Fibroblast of peridontal ligament (primary cell): Measurements from ENCODE around the gene PDSS2.
A peak's percentile ranks its signal among the peaks of the same experiment; 100 is the strongest.
"Not testable (repeated sequence)": the region's sequence is repeated elsewhere in the genome, so short reads cannot be mapped to it uniquely, and the experiment has no call there.

ENCODE experiments used
- DNase-seq: peaks from one replicate; pipeline ENCODE4 v3.0.0-alpha.2; 2010; ENCODE audit errors: extremely low read depth

The PDSS2 gene

DNA sequence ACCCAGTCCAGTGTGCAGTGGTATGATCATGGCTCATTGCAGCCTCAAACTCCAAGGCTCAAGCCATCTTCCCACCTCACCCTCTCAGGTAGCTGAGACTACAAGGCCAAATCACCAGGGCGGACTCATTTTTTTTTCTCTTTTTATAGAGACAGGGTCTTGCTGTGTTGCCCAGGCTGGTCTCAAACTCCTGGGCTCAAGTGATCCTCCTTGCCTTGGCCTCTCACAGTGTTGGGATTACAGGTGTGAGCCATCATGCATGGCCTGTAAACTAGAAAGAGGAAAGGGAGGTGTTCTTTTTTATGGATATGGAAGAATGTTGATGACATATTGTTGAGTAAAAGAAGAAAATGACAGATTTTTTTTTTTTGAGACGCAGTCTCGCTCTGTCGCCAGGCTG, 339.0 kb downstream of the PDSS2 start:
- DNase-seq = no peak

DNA sequence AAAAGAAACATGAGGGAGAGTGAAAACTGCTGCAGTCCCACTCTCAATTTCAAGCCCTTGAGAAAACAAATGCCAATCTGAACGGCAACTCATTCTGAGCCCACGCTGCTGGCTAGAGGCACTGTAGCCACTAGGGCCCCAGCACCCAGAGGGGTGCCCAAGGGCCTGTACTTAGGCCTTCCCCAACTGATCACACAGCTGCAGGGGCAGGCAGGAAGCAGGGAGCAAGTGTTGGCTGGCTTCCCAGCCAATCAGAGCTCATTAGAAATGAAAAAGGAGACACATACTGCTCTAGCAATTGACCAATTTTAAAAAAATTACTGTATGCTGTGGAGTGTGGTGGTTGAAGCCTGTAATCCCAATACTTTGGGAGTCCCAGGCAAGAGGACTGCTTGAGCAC, 340.4 kb downstream of the PDSS2 start:
- no peak for DNase-seq

DNA sequence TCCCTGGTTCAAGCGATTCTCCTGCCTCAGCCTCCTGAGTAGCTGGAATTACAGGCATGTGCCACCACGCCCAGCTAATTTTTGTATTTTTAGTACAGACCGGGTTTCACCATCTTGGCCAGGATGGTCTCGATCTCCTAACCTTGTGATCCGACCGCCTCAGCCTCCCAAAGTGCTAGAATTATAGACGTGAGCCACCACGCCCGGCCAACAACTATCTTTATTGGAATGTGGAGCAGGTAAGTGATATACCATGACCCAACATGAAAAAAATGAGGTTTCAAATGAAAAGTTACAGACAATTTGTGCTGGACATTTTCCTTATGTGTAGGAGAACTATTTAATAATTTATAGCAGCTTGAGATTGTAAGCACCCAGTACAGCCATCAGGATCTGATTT, 340.8 kb downstream of the PDSS2 start:
- not testable (repeated sequence) for DNase-seq

DNA sequence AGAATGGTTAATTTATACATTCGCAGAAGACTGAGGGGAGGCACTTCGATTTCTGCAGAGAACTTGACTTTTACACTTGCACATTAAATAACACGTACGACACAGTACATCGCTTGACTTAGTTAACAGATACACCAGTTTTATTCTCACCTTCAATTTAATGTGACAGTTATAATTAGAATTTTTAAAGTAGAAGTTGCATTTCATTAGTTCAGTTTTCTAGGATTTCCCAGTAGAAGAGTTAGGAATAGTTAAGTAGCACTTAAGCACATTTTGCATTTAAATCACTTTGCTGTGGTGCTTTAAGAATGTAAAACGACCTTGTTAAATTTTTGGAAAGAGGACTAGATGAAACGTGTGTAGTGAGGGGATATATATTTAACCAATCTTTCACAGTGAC, 342.4 kb downstream of the PDSS2 start:
- no peak for DNase-seq

DNA sequence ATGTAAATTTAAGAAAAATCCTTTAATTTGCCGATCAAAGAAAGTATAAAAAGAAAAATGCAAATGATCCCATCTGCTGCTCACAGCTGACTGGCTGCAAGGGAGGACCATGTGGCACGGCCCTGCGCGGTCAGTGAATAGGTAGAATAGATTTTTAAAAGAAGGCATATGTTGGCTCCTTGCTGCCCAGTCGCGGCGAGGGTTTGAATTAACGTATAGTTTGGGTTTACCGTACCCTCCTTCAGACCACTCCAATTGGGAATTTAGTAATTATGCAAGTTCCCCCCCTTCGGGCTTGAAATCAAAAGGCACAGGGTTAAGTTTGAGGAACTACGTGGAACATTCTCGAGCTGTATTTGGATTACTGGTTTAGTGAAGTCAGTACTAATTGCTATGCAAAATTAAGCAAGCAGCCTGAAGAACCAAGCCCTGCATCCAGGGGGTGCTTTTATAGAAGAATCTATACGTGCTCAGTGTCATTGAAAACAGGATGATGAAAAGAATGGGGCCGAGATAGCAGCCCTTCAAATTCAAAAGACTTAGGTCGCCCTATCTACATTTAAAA, 343.0 kb downstream of the PDSS2 start:
- DNase-seq = no peak

DNA sequence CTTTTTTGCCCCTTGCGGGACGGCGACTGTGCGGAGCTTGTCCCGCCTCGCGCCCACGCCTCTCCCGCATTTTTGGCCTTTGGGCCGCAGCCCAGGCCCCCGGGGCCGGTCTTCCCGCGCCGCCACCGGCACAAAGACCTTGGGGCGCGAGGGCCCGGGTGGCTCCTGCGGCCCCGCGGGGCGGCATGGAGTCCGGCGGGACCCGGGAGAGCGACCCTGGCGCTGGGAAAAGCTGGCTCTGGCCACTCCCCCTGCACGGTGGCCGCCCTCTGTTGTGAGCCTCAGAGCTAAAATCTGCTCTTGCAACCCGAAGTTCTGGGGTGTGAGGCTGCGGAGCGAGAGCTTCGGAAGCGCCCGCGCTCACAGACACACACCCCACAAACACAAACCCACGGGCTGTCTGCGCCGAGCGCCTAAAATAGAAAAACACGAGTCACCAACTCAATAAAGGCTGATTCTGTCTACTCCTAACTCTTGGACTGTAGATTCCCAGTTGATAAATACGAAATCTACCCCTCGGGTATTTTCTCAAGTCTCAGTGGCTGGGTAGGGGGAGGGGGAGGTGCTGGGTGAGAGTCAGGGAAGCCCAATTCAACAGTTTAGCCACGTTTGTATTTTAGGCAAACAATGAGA, 343.6 kb downstream of the PDSS2 start:
- DNase-seq = peak; percentile 16

DNA sequence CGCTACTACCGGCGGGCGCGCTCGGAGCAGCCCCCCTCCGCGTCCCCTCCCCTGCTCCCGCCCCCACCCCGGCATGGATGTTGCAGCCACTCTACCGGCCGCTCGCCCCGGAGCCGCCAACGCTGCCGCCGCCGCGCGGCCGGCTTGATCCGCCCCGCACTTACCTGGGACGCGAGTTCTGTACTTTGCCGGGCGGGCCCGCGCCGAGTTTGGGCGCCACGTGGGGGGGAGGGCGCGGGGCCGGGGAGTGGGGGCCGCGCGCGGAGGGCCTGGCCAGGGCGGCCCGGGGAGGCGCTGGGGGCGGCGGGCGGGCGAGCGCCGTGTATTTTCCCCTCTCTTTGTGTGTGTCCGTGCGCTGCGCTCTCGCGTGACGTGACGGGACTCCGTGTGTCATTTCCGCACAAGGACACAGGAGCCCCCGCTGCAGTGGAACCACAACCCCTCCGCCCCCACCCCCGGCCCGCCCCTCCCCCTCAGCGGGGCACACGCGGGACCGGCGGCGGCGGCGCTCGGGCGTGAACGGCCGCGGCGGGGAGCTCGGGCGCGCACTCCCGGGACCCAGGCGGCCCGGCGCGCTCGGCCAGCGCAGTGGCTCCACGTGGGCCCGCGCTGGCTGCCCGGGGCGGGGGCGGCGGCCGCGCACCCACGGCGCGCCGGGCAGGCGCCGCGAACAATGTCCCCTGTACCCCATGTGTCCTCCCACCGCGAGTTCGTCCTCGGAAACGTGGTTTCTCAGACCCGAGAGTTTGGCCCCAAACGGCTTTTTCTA, 344.3 kb downstream of the PDSS2 start, which contains the start of gene BEND3:
BEND3 (minus strand) TSS at position 590 of the 769 bp plus-strand sequence. CDS start 16,230 bp downstream, outside the sequence.
- DNase-seq = no peak

DNA sequence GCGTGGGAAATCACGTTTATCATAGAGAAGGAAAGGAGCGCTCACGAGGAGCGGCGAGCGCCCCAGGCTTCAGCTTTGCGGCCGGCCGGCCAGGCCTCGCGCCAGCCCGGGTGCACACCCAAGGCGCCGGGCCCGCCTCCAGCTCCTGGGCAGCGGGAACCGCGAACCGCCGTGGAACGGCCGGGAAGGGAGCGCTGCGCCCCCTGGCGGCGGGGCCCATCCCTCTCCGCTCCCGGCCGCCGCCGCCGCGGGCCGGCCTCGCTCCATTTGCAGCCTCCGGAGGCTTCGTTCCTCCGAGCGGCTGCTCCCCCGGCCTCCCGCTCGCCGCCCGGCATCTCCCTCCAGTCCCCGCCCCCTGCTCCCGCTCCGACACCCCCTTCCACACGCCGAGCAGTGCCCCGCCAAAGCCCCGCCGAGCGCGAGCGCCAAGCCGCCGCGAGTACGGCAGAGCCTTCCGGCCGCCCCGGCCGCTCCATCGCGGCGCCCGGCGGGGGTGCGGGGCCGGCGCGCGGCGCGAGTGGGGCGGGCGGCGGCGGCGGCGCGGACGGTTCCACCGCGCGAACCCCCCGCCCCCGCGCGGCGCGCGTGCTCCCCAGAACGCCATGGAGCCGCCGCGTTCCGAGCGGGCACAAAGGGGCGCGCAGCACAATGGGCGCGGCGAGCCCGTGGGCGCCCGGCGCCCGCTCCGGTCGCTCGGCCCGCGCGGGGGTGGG, 345.0 kb downstream of the PDSS2 start:
- DNase-seq = peak; percentile 81

DNA sequence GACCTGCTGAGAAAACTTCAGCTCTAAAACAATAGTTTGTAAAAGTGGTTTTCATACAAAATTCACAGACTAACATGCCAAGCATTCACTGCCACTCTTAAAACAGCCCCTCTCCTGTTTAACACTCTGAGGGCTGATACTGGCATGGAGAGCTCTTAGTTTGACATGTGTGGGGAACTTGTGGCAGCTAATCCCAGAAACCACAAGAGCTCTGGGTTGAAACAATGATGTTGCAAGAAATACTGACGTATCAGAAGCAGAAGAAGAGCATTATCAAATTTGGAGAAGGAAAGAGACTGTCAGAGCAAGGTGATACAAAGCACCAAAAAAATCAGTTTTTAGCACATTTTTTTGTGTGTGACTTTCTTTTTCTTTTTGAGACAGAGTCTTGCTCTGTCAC, 349.2 kb downstream of the PDSS2 start:
- DNase-seq = peak; percentile 66

DNA sequence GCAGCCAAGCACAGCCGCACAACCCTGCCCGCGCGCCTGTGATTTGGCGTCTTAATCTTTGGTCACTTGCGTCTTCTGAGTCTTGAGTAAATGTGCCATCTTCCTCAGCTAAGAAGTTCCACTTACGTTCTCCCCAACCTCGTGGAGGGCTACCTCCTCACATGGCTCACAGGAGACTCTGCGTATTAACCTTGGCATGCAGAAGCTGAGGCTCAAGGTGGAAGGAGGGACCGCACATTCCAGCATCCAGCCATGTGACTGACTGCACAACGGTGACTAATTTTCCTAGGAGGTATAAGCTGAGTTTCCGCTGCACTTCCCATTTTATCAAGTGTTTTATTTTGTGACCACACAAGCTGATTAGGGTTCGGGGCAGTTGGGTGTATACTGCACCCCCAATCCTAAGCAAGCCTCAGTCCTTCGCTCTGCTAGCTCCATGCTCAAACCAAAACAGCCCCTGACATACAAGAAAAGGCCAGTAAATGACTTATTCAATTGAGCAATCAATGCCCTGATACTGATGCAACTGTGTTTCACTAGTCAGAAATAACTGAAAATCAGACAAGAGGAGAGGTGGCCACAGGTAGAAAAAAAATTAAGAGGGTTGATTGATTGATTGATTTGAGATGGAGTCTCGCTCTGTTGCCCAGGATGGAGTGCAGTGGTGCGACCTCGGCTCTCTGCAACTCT, 351.0 kb downstream of the PDSS2 start:
- peak; percentile 44 for DNase-seq

DNA sequence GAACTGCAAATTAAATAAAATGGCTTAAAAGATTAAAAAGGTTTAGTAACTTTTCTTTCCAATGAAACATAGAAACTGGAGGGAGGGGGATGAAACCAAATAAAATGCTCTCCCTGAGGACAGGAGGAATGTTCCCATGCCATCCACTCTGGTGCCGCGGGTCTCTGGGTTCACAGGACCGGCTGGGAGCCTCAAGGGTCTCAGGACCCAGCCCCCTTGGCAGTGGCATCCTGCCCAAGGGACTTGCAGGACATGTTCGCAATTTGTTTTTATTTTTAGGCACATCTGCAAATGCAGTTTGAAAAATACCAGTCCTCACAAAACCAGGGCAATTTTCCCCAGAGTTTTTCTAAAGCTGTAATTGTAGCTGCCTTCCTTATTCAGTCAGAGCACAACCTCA, 351.6 kb downstream of the PDSS2 start:
- DNase-seq = no peak

DNA sequence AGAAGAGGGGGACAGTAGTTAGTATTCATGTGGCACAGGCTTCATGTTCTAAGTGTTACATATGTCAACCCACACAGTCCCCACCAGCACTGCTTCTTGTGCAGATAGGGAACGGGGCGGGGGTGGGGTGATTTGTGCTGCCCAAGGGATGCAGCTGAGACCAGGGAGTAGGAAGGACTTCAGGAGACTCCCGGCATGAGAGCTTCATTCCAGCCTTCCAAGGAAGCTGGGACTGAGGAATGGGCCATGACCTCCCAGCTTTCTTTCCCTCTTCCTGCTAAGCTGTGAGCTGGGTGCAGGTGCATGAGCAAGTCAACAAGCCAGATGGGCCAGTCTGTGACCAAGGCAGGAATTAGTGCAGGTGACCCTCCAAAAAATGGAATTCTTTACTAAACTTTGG, 353.2 kb downstream of the PDSS2 start:
- no peak for DNase-seq

DNA sequence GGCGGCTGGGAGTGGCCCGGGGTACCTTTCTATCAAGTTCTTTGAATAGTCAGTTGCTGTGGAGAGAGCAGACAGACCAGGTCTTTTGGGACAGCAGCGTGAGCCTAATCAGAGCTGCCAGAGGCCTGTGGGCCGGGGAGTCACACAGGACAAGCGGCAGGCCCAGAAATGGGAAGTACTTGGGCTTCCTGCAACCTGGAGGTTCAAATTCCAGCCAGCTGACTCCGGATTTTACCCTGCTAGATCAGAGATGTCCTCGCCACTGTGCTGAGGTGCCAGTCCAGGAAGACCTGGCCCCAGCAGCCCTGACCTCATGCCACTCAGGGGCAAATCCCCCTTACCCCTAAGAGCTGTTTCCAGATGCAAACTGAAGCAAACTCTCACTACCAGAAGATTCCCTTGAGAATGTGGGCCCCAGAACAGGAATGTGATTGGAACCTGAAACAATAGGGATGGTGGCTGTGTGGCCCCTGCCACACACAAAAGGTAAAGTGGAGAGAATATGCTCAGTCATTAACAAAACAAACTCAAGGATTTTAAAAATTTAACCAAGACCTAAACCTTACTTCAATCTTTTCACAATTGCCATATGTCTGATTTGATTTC, 353.8 kb downstream of the PDSS2 start:
- no peak for DNase-seq

DNA sequence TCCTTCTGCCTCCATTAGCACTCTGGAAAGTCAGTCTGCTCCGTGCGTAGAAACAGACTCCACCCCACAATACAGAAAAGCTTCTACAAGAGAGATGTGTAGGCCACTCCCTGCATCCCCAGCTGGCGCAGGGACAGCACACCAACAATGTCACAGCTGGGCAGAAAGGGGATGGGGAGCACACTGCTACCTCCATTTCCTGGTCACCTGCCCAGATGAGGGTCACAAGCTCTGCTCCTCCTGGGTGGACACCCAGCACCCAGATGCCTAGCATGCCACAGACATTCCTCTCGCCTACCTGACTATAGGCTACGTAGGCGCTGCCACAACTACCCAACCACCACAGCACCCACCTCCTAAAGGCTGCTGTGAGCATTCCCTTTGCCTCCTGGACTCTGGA, 356.3 kb downstream of the PDSS2 start:
- DNase-seq = no peak
